K562 (cell line): ENCODE data around the gene SLC1A4. TPM values are rescaled to one million over a fixed set of nuclear protein-coding genes. Genes with fewer than 3 reads are reported as not detected.
A peak's percentile ranks its signal among the peaks of the same experiment; 100 is the strongest.

Experiments
- ARHGAP35 ChIP-seq: fragments of 450-650 bp; IDR thresholded peaks from 2 replicates; pipeline ENCODE4 v1.6.1; 2018; ENCODE audit not compliant: partially characterized antibody
- ARID3B ChIP-seq: fragments of 250-450 bp; sonication (Bioruptor Pico); IDR thresholded peaks from 2 replicates; pipeline ENCODE4 v1.4.0; 2020; ENCODE audit warnings: borderline replicate concordance
- BACH1 ChIP-seq: fragments of 200-800 bp; sonication (Bioruptor generic); IDR thresholded peaks from 2 replicates; pipeline ENCODE4 v1.6.1; 2016; ENCODE audit warnings: missing genetic modification characterization, missing compliant biosample characterization
- CBFA2T3 ChIP-seq: fragments of 450-650 bp; IDR thresholded peaks from 2 replicates; pipeline ENCODE4 v1.6.1; 2017
- CBFB ChIP-seq: sonication (generic); formaldehyde crosslinking; IDR thresholded peaks from 2 replicates; pipeline ENCODE4 v1.4.0; 2020; ENCODE audit warnings: mild to moderate bottlenecking, missing genetic modification reagents
- CBX1 ChIP-seq: sonication (generic); IDR thresholded peaks from 2 replicates; pipeline ENCODE4 v1.6.1; 2016; ENCODE audit warnings: antibody characterized with exemption, low read depth, mild to moderate bottlenecking
- CC2D1A ChIP-seq: fragments of 450-650 bp; IDR thresholded peaks from 2 replicates; pipeline ENCODE4 v1.6.1; 2017; ENCODE audit warnings: mild to moderate bottlenecking
- CHD1 ChIP-seq: fragments of 200-600 bp; sonication (generic); IDR thresholded peaks from one replicate; pipeline ENCODE4 v1.6.1; 2012; ENCODE audit warnings: mild to moderate bottlenecking, moderate library complexity, low read length, inconsistent platforms
- DMBX1 ChIP-seq: fragments of 250-450 bp; sonication (Bioruptor Pico); IDR thresholded peaks from 2 replicates; pipeline ENCODE4 v1.8.0; 2022; ENCODE audit warnings: inconsistent platforms, mild to moderate bottlenecking, moderate library complexity, borderline replicate concordance
- FOXP1 ChIP-seq: sonication (generic); formaldehyde crosslinking; IDR thresholded peaks from 2 replicates; pipeline ENCODE4 v1.8.0; 2022; ENCODE audit warnings: mild to moderate bottlenecking, missing genetic modification reagents
- GTF2F1 ChIP-seq: IDR thresholded peaks from 2 replicates; pipeline ENCODE4 v1.6.1; 2011; ENCODE audit warnings: low read depth, low read length, improper control_type of control experiment
- GTF3C2 ChIP-seq: IDR thresholded peaks from 3 replicates; pipeline ENCODE4 v1.6.1; 2011; ENCODE audit warnings: borderline replicate concordance, mild to moderate bottlenecking, moderate library complexity; ENCODE audit not compliant: insufficient read length; ENCODE audit errors: extremely low read depth
- HCFC1 ChIP-seq: IDR thresholded peaks from 2 replicates; pipeline ENCODE4 v1.6.1; 2012; ENCODE audit warnings: low read depth, low read length, improper control_type of control experiment
- HLTF ChIP-seq: fragments of 450-650 bp; IDR thresholded peaks from 2 replicates; pipeline ENCODE4 v1.6.1; 2016
- KDM2B ChIP-seq: fragments of 250-450 bp; sonication (Bioruptor Pico); IDR thresholded peaks from 2 replicates; pipeline ENCODE4 v1.8.0; 2021; ENCODE audit warnings: mild to moderate bottlenecking, moderate library complexity
- KLF1 ChIP-seq: fragments of 450-650 bp; IDR thresholded peaks from 2 replicates; pipeline ENCODE4 v1.6.1; 2016; ENCODE audit warnings: missing genetic modification characterization, missing compliant biosample characterization
- MCM7 ChIP-seq, 2 experiments: fragments of 450-650 bp; IDR thresholded peaks; 2 replicates each; pipeline ENCODE4 v1.6.1; 2016 to 2018
- MTA3 ChIP-seq: fragments of 450-650 bp; formaldehyde crosslinking; IDR thresholded peaks from 2 replicates; pipeline ENCODE4 v1.6.1; 2017; ENCODE audit warnings: mild to moderate bottlenecking, borderline replicate concordance
- OTX1 ChIP-seq: fragments of 450-650 bp; formaldehyde crosslinking; IDR thresholded peaks from 2 replicates; pipeline ENCODE4 v1.4.0; 2022; ENCODE audit warnings: mild to moderate bottlenecking
- RBM34 ChIP-seq: fragments of 200-400 bp; formaldehyde crosslinking; IDR thresholded peaks from 2 replicates; pipeline ENCODE4 v1.6.1; 2018; ENCODE audit warnings: low read length, borderline replicate concordance; ENCODE audit not compliant: insufficient read depth
- SIX5 ChIP-seq, 2 experiments: IDR thresholded peaks; 2 replicates each; pipeline ENCODE4 v1.6.1; 2011; ENCODE audit warnings: low read length in 2 of 2, borderline replicate concordance in 1 of 2, low read depth in 1 of 2, mild to moderate bottlenecking in 1 of 2, moderate library complexity in 1 of 2; ENCODE audit not compliant: insufficient read depth in 1 of 2
- SMARCA4 ChIP-seq: fragments of 450-650 bp; IDR thresholded peaks from 2 replicates; pipeline ENCODE4 v1.6.1; 2016
- SMARCE1 ChIP-seq: fragments of 450-650 bp; IDR thresholded peaks from 2 replicates; pipeline ENCODE4 v1.7.1; 2016; ENCODE audit warnings: mild to moderate bottlenecking
- TEAD4 ChIP-seq, 2 experiments: sonication (generic) in 1 of 2; formaldehyde crosslinking in 1 of 2; IDR thresholded peaks; 2 replicates each; pipeline versions ENCODE4 v1.6.1 to v1.8.0; 2012 to 2022; ENCODE audit warnings: borderline replicate concordance in 1 of 2, inconsistent platforms in 1 of 2, low read length in 1 of 2, mild to moderate bottlenecking in 1 of 2, missing genetic modification reagents in 1 of 2
- ZC3H4 ChIP-seq: sonication (generic); formaldehyde crosslinking; IDR thresholded peaks from 2 replicates; pipeline ENCODE4 v1.9.0; 2021; ENCODE audit warnings: missing genetic modification reagents, borderline replicate concordance
- ZNF3 ChIP-seq: fragments of 250-450 bp; sonication (Bioruptor Pico); IDR thresholded peaks from 2 replicates; pipeline ENCODE4 v1.5.0; 2021; ENCODE audit warnings: mild to moderate bottlenecking, moderate library complexity
- ZNF408 ChIP-seq: fragments of 250-450 bp; sonication (Bioruptor Pico); IDR thresholded peaks from 2 replicates; pipeline ENCODE4 v1.4.0; 2020; ENCODE audit warnings: low read depth, mild to moderate bottlenecking, moderate library complexity
- ZNF444 ChIP-seq: fragments of 250-450 bp; sonication (Bioruptor Pico); IDR thresholded peaks from 2 replicates; pipeline ENCODE4 v1.4.0; 2020; ENCODE audit warnings: mild to moderate bottlenecking, moderate library complexity
- ZNF584 ChIP-seq: fragments of 200-800 bp; sonication (Bioruptor generic); IDR thresholded peaks from 2 replicates; pipeline ENCODE4 v1.6.1; 2016; ENCODE audit warnings: low read depth, mild to moderate bottlenecking, missing genetic modification characterization, missing compliant biosample characterization
- ZSCAN29 ChIP-seq: fragments of 450-650 bp; IDR thresholded peaks from 2 replicates; pipeline ENCODE4 v1.6.1; 2017
- polyA plus RNA-seq, 8 experiments: library from polyadenylated mRNA; depleted of rRNA in 4 of 8; stranded (reverse) in 5 of 8; unstranded in 3 of 8; fragments of >200 nt; fragmentation: Nextera tagmentation in 2 of 8; fragmentation: Illumina TruSeq in 1 of 8; extraction: Ambion mirVana in 2 of 8; extraction: Trizol in 1 of 8; gene quantifications; 2 replicates each; pipeline versions ENCODE4 v1.2.1 to v1.2.3, GENCODE V29; 2011 to 2014; ENCODE audit warnings: inconsistent platforms in 1 of 8, missing spikeins in 1 of 8
- total RNA-seq, 7 experiments: library from RNA; depleted of rRNA in 6 of 7; stranded (reverse); fragments of >200 nt in 6 of 7; fragmentation: Illumina TruSeq in 2 of 7; extraction: Trizol in 2 of 7; gene quantifications; 2 replicates each; pipeline versions ENCODE4 v1.2.1 to v1.2.3, GENCODE V29; 2011 to 2021; ENCODE audit warnings: low replicate concordance in 1 of 7

SLC1A4 gene
- total and polyA plus RNA-seq, 9 of the 15 experiments (the other 6 are each of a cell fraction or from before 2014, with no cell fraction given): 4.4 to 24.0 (median 10.9) TPM

GRCh38 chr2:65021709-65022108, 32.5 kb downstream of the SLC1A4 start (continued):
- TF ChIP-seq ZNF408 (CRISPR knock-in tag) (no peak), CC2D1A (peak; percentile 76; the same call in 1 of the 2 replicates), MTA3 (peak; percentile 25; the same call in 1 of the 2 replicates), HLTF (no peak), SIX5 (IDR thresholded peaks at IDR 0.05; ENCODE audit: borderline replicate concordance in 1 of 2, insufficient read depth in 1 of 2, low read depth in 1 of 2, low read length in 2 of 2) (no peak), SMARCE1 (peak; percentile 98), TEAD4 (IDR thresholded peaks at IDR 0.05; ENCODE audit: low read length) (peak; percentile 96), TEAD4 (CRISPR knock-in tag; IDR thresholded peaks at IDR 0.05; ENCODE audit: borderline replicate concordance) (no peak), ZC3H4 (CRISPR knock-in tag) (no peak), GTF2F1 (no peak), CBFA2T3 (peak; percentile 98), CBX1 (no peak), GTF3C2 (no peak), FOXP1 (CRISPR knock-in tag) (no peak), RBM34 (no peak), DMBX1 (peak; percentile 83), ARID3B (no peak), ZSCAN29 (no peak), CHD1 (no peak), CBFB (CRISPR knock-in tag) (no peak), ZNF584 (CRISPR knock-in tag) (no peak; the same call in 1 of the 2 replicates), KLF1 (tag) (no peak), ARHGAP35 (no peak), SMARCA4 (peak; percentile 99), BACH1 (tag) (no peak), KDM2B (CRISPR knock-in tag) (no peak), ZNF3 (CRISPR knock-in tag) (no peak), MCM7 (IDR thresholded peaks at IDR 0.05) (no peak), OTX1 (CRISPR knock-in tag) (no peak), HCFC1 (no peak), ZNF444 (CRISPR knock-in tag) (no peak)
